Osteocyte (in vitro differentiated cells): ENCODE data around the gene PCSK1N. TPM values are rescaled to one million over a fixed set of nuclear protein-coding genes. Genes with fewer than 3 reads are reported as not detected.

ENCODE experiments used
- DNase-seq: peaks from one replicate; pipeline ENCODE4 v3.0.0; 2021; ENCODE audit warnings: mixed read lengths; ENCODE audit not compliant: unreplicated experiment; ENCODE audit errors: extremely low spot score
- H3K27ac Mint-ChIP-seq: one replicate; pipeline ENCODE4 v1.8.0; 2021; ENCODE audit warnings: mild to moderate bottlenecking, mixed read lengths; ENCODE audit not compliant: unreplicated experiment
- H3K27me3 Mint-ChIP-seq: one replicate; pipeline ENCODE4 v1.8.0; 2021; ENCODE audit warnings: mixed read lengths; ENCODE audit not compliant: unreplicated experiment
- H3K36me3 Mint-ChIP-seq: one replicate; pipeline ENCODE4 v1.8.0; 2021; ENCODE audit warnings: mixed read lengths; ENCODE audit not compliant: unreplicated experiment
- H3K4me1 Mint-ChIP-seq: one replicate; pipeline ENCODE4 v1.8.0; 2021; ENCODE audit warnings: mixed read lengths; ENCODE audit not compliant: unreplicated experiment
- H3K4me3 Mint-ChIP-seq: one replicate; pipeline ENCODE4 v1.8.0; 2021; ENCODE audit warnings: mild to moderate bottlenecking, moderate library complexity, mixed read lengths; ENCODE audit not compliant: unreplicated experiment
- H3K9me3 Mint-ChIP-seq: one replicate; pipeline ENCODE4 v1.8.0; 2021; ENCODE audit warnings: mixed read lengths; ENCODE audit not compliant: unreplicated experiment
- CTCF ChIP-seq: fragments of 200-600 bp; sonication (generic); IDR thresholded peaks from 2 replicates; pipeline ENCODE4 v1.5.0; 2021; ENCODE audit warnings: antibody characterized with exemption, mild to moderate bottlenecking, moderate library complexity
- total RNA-seq: library from RNA; stranded (reverse); gene quantifications from 2 replicates; pipeline ENCODE4 v1.2.1, GENCODE V29; 2021

Gene PCSK1N
- total RNA-seq, 1 donor from 2014 or later, result 13.1 TPM

DNA sequence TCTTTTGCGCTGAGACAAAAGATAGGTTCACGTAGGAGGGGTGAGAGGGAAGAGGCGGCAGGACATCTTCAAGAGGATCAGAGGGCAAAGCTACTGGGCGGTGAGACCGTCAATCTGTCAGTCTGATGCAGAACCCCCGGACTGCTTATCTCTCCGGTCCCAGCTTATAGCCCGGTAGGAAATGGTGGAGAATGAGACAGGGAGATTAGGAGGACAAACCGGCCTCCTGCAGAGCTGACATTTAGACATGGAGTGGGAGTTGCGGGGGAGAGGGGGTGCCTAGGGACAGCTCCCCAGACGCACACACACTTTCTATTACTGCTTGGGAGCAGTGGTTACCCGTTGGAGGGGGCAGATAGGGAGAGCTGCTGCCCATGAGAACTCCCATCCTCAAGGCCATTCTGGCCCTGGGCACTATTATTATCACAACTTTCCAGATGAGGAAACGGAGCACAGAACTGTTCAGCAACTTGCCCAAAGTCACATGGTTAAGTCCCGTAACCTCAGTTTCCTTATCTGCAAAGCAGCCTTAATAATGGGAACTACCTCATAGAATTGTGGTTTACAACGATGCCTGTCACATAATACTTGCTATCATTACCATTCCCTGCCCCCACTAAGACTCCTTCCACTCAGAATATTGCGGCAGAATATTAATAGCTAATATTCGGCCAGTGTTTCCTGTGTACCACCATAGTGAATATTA is 34.7 kb downstream of the PCSK1N start:
- Mint-ChIP-seq H3K36me3 (peaks cover 8% of the 10 kb centered on the region), H3K4me1 (peaks cover 11% of the 10 kb centered on the region), H3K4me3 (peak overlapping the region; percentile 91), H3K27ac (peak overlapping the region; percentile 98), H3K9me3 (peaks cover 13% of the 10 kb centered on the region), H3K27me3 (no peaks in the 10 kb centered on the region)
- TF ChIP-seq CTCF, result no peak
- no peak for DNase-seq

- no peak overlapping the region for H3K27ac Mint-ChIP-seq
- H3K27me3 Mint-ChIP-seq, result no peaks in the 10 kb centered on the region
- TF ChIP-seq CTCF, result no peak
Measured at GRCh38 chrX:48798318-48798717, 37.1 kb downstream of the PCSK1N start.

DNA sequence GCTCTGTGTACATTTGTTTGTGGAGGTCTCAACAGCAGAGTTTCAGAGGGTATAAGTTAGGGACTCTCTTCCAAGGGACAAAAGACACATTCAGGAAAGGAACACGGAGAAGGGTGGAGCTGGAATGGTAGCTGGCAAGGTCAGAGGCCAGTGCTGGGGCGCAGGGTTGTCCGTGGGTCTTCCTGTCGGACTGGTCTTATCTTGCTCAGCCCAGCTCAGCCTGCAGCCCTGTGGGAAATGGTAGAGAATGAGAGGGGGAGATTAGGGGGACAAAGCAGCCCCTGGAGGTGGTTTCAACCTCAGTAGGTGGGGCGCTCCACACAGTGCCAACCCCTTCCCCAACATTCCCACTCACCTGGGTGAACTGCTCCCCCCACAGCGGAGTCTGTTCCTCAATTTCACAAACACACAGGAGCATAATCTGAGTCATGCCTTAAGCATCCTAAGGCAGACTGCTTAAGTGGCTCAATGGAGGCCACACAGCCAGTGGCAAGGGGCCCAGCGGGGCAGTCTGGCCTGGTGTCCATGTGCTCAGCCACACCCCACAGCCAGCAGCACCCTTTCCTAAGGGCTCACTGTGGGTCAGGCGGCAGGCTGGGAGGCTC is 40.4 kb downstream of the PCSK1N start:
- no peaks in the 10 kb centered on the region for H3K27me3 Mint-ChIP-seq
- no peak overlapping the region for H3K4me3 Mint-ChIP-seq
- DNase-seq, result no peak
- H3K36me3 Mint-ChIP-seq, result no peaks in the 10 kb centered on the region
- H3K9me3 Mint-ChIP-seq, result no peaks in the 10 kb centered on the region
- H3K4me1 Mint-ChIP-seq, result peaks cover 8% of the 10 kb centered on the region
- TF ChIP-seq CTCF, result no peak
- H3K27ac Mint-ChIP-seq, result peak overlapping the region; percentile 44

More at GRCh38 chrX:48798318-48798717, 37.1 kb downstream of the PCSK1N start:
- peaks cover 6% of the 10 kb centered on the region for H3K9me3 Mint-ChIP-seq
- peaks cover 18% of the 10 kb centered on the region for H3K4me1 Mint-ChIP-seq
- peaks cover 2% of the 10 kb centered on the region for H3K36me3 Mint-ChIP-seq
- DNase-seq, result no peak
- no peak overlapping the region for H3K4me3 Mint-ChIP-seq

GRCh38 chrX:48794340-48794910 is 41.0 kb downstream of the PCSK1N start:
- Mint-ChIP-seq H3K9me3 (no peaks in the 10 kb centered on the region), H3K4me1 (peaks cover 8% of the 10 kb centered on the region), H3K4me3 (no peak overlapping the region), H3K36me3 (no peaks in the 10 kb centered on the region), H3K27me3 (no peaks in the 10 kb centered on the region), H3K27ac (no peak overlapping the region)
- no peak for TF ChIP-seq CTCF
- DNase-seq, result no peak

GRCh38 chrX:48793935-48794334 is 41.5 kb downstream of the PCSK1N start:
- DNase-seq, result no peak
- H3K4me1 Mint-ChIP-seq, result peaks cover 8% of the 10 kb centered on the region
- TF ChIP-seq CTCF, result no peak
- no peak overlapping the region for H3K27ac Mint-ChIP-seq
- H3K36me3 Mint-ChIP-seq, result no peaks in the 10 kb centered on the region
- H3K4me3 Mint-ChIP-seq, result no peak overlapping the region
- no peaks in the 10 kb centered on the region for H3K9me3 Mint-ChIP-seq
- no peaks in the 10 kb centered on the region for H3K27me3 Mint-ChIP-seq
